Measurements from ENCODE around the gene MCRS1. TPM values are rescaled to one million over a fixed set of nuclear protein-coding genes. Genes with fewer than 3 reads are reported as not detected.
A peak's percentile ranks its signal among the peaks of the same experiment; 100 is the strongest.

The MCRS1 gene
- total RNA-seq, 6 donors from 2014 or later, result 39.6 to 85.9 (median 62.7) TPM

DNA sequence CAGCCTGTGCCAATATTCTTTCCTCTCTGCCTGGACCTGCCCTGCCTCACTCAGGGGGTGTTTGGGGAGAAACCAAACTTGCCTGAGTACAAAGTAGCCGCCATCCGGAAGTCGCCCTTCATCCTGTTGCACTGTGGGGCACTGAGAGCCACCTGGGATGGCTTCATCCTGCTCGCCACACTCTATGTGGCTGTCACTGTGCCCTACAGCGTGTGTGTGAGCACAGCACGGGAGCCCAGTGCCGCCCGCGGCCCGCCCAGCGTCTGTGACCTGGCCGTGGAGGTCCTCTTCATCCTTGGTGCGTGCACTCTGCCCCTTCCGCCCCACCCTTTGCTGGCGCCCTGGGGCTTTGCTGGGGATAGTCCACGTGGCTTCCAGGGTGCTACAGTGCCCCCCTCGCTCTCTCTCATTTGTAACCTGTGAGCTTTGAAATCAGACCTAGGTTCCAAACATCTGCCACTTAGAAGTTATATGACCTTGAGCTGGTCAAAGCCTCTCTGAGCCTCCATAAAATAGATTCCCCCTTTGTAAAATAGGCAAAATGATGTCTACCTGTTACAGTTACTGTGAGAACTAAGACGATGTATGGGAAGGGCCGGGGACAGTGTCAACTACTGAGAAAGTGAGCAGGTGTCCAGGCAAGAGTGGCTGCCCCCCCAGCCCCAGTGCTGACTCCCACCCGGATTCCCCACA is 24.6 kb downstream of the MCRS1 start:
- Histone ChIP-seq H3K9me3 (no peaks in the 10 kb centered on the region), H3K27me3 (peaks cover 0 to 17% (median 11%) of the 10 kb centered on the region in 4 donors), H3K27ac (no peak overlapping the region), H3K36me3 (no peaks in the 10 kb centered on the region), H3K4me1 (peaks cover 6 to 16% (median 12%) of the 10 kb centered on the region in 4 donors), H3K4me3 (no peak overlapping the region)
- DNase-seq (no peak), ATAC-seq (ENCODE audit: low FRiP score in 2 of 2) (no peak)
- 64% methylated on average over 12 to 20 of the region's 20 CpGs for WGBS, 2 donors
- TF ChIP-seq EP300 (IDR thresholded peaks at IDR 0.05) (no peak), POLR2A (IDR thresholded peaks at IDR 0.05) (no peak), POLR2AphosphoS5 (IDR thresholded peaks at IDR 0.05) (no peak)
- TF ChIP-seq, protein P1, sequence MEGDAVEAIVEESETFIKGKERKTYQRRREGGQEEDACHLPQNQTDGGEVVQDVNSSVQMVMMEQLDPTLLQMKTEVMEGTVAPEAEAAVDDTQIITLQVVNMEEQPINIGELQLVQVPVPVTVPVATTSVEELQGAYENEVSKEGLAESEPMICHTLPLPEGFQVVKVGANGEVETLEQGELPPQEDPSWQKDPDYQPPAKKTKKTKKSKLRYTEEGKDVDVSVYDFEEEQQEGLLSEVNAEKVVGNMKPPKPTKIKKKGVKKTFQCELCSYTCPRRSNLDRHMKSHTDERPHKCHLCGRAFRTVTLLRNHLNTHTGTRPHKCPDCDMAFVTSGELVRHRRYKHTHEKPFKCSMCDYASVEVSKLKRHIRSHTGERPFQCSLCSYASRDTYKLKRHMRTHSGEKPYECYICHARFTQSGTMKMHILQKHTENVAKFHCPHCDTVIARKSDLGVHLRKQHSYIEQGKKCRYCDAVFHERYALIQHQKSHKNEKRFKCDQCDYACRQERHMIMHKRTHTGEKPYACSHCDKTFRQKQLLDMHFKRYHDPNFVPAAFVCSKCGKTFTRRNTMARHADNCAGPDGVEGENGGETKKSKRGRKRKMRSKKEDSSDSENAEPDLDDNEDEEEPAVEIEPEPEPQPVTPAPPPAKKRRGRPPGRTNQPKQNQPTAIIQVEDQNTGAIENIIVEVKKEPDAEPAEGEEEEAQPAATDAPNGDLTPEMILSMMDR (IDR thresholded peaks at IDR 0.05), result no peak

DNA sequence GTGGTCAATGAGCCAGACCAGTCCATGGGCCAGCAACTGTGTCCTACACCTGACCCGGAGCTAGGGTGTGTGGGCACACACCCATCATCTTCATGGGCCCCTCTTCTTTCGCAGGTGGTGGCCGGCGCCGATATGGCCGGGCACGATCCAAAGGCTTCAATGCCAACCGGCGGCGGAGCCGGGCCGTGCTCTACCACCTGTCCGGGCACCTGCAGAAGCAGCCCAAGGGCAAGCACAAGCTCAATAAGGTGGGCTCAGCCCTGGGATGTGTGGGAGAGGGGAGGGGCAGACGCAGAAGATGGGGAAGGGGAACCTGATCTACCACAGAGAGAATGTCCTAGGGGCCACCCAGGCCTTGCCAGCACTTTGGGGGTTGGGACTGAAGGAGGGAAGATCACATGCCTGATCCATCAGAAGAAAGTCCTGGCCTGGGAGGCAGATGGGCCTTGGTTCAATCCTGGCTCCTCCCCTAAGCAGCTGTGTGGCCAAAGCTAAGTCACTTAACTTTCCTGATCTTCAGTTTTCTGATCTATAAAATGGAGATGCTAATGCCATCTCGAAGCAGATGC is 25.3 kb downstream of the MCRS1 start:
- Histone ChIP-seq H3K4me3 (no peak overlapping the region), H3K27ac (no peak overlapping the region), H3K9me3 (no peaks in the 10 kb centered on the region), H3K27me3 (peaks cover 0 to 21% (median 16%) of the 10 kb centered on the region in 4 donors), H3K4me1 (peaks cover 12 to 22% (median 18%) of the 10 kb centered on the region in 4 donors), H3K36me3 (no peaks in the 10 kb centered on the region)
- DNase-seq (peak in 1 of 2 donors; percentile 10), ATAC-seq (ENCODE audit: low FRiP score in 2 of 2) (no peak)
- WGBS, 2 donors, result 92 to 94% methylated on average over 7 to 15 of the region's 15 CpGs
- TF ChIP-seq EP300 (IDR thresholded peaks at IDR 0.05) (no peak), POLR2AphosphoS5 (IDR thresholded peaks at IDR 0.05) (no peak), POLR2A (IDR thresholded peaks at IDR 0.05) (no peak)
- TF ChIP-seq, protein P1 (IDR thresholded peaks at IDR 0.05), result no peak

DNA sequence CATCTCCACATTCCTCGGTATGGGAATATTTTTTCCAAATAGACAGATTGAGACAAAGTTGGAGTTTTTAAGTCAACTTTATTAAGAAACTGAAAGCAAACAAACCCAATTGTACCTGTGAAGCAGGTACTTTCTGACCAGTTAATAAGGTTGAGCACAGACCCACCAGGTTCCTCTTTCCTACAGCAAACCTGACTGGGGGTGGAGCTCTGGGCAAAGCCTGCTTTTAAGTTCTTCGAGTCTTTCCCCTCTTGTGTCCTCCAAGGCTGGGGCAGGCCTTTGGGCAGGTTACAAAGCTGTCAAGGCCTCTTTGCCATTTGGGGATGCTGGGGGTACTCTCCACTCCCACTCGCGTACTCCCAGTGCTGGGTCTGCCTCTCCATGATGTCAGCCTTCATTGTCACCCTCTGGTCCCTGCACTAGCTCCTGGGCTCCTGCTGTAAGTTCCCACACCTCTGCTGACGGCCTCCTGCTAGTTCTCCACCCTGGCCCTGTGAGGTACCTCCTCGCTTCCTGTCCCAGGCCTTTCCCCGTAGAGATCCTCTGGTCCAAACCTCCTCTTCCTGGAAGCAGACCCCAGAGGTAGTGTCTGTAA is 25.9 kb downstream of the MCRS1 start:
- 81 to 84% methylated on average over 7 of the region's 7 CpGs for WGBS, 2 donors
- ATAC-seq (ENCODE audit: low FRiP score in 2 of 2) (no peak), DNase-seq (no peak)
- Histone ChIP-seq H3K27me3 (peaks cover 0 to 25% (median 17%) of the 10 kb centered on the region in 4 donors), H3K27ac (no peak overlapping the region), H3K9me3 (no peaks in the 10 kb centered on the region), H3K36me3 (no peaks in the 10 kb centered on the region), H3K4me3 (no peak overlapping the region), H3K4me1 (peaks cover 17 to 27% (median 22%) of the 10 kb centered on the region in 4 donors)
- TF ChIP-seq, protein P1 (IDR thresholded peaks at IDR 0.05), result no peak
- TF ChIP-seq POLR2AphosphoS5 (IDR thresholded peaks at IDR 0.05), result no peak
- no peak for TF ChIP-seq EP300 (IDR thresholded peaks at IDR 0.05)
- no peak for TF ChIP-seq POLR2A (IDR thresholded peaks at IDR 0.05)

DNA sequence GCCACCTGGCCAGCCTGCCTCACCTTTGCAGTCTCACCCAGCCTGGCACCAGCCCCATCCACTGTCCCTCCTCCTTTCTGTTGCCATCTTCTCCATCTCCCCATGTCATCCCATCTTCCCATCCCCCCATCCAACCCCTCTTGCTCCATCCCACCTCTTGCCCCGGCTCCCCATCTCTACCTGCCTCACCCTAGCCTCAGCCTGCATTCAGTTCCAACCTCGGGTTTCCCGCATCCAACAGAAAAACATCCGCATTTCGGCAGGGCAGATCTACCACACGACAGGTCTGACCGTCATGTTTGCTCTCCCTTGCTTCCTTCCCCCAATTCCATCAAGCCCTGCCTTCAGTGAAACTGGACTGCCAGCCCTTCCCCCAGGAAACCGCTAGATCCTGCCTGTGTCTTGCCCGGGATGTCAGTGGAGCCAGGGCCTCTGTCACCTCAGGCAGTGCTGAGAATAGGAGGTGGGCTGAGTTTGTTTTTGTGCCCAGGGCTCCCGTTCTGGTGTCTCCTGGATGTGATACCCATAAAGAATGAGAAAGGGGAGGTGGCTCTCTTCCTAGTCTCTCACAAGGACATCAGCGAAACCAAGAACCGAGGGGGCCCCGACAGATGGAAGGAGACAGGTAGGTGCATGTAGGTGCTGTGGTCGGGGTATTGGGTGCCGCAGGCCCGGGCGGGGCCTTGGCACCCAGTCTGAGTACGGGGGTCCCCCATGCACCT is 26.6 kb downstream of the MCRS1 start:
- TF ChIP-seq EP300 (IDR thresholded peaks at IDR 0.05), result no peak
- DNase-seq (no peak), ATAC-seq (ENCODE audit: low FRiP score in 2 of 2) (no peak)
- H3K4me3 ChIP-seq, result no peak overlapping the region
- H3K27me3 ChIP-seq, result peaks cover 0 to 29% (median 17%) of the 10 kb centered on the region in 4 donors
- H3K36me3 ChIP-seq, result no peaks in the 10 kb centered on the region
- no peaks in the 10 kb centered on the region for H3K9me3 ChIP-seq
- 85 to 86% methylated on average over 18 of the region's 18 CpGs for WGBS, 2 donors
- H3K4me1 ChIP-seq, result peaks cover 18 to 27% (median 22%) of the 10 kb centered on the region in 4 donors
- no peak overlapping the region for H3K27ac ChIP-seq

Data from upper lobe of left lung (tissue), 6 donors.